ENCODE data around the gene USP4.

DNA sequence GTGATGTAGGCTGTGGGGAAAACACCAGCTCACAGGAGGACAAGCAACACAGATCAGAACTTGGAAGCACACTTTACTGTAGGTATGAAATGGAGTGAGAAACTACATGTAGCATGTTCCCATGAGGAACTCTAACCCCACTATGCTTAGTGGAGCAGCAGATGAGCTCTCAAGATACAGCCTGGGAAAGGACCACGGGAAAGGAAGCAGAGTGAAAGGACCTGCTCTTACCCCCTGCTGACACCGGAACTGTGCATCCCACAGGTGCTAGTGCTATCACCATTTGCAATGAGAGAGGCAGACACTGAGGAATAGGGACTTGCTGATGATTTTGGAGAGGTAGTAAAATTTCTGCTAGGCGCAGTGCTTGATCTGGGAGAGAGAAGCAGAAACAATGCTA, 28.6 kb downstream of the USP4 start:
- TF ChIP-seq, protein P1, sequence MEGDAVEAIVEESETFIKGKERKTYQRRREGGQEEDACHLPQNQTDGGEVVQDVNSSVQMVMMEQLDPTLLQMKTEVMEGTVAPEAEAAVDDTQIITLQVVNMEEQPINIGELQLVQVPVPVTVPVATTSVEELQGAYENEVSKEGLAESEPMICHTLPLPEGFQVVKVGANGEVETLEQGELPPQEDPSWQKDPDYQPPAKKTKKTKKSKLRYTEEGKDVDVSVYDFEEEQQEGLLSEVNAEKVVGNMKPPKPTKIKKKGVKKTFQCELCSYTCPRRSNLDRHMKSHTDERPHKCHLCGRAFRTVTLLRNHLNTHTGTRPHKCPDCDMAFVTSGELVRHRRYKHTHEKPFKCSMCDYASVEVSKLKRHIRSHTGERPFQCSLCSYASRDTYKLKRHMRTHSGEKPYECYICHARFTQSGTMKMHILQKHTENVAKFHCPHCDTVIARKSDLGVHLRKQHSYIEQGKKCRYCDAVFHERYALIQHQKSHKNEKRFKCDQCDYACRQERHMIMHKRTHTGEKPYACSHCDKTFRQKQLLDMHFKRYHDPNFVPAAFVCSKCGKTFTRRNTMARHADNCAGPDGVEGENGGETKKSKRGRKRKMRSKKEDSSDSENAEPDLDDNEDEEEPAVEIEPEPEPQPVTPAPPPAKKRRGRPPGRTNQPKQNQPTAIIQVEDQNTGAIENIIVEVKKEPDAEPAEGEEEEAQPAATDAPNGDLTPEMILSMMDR (IDR thresholded peaks at IDR 0.05), result no peak
- no peak for TF ChIP-seq POLR2A (IDR thresholded peaks at IDR 0.05)

Measured in lower leg skin (tissue), 3 donors.